Bronchial epithelial cell (primary cell): Measurements from ENCODE around the gene LTB4R. TPM values are rescaled to one million over a fixed set of nuclear protein-coding genes. Genes with fewer than 3 reads are reported as not detected.

Experiments
- DNase-seq: peaks from one replicate; pipeline ENCODE4 v3.0.0-alpha.2; 2010; ENCODE audit warnings: low read depth
- FAIRE-seq: peaks from 2 replicates; lab custom pipeline; 2011; peaks lifted over from hg19 to GRCh38; lab: Jason Lieb, UNC
- H3K27me3 ChIP-seq: 2 replicates; pipeline ENCODE4 v1.5.1; 2011; ENCODE audit warnings: low read length; ENCODE audit not compliant: control insufficient read depth, insufficient read depth
- H3K36me3 ChIP-seq: 2 replicates; pipeline ENCODE4 v1.5.1; 2011; ENCODE audit warnings: low read length; ENCODE audit not compliant: control insufficient read depth, insufficient read depth
- H3K4me3 ChIP-seq: 2 replicates; pipeline ENCODE4 v1.5.1; 2011; ENCODE audit warnings: mild to moderate bottlenecking, low read depth, low read length, control low read depth
- CTCF ChIP-seq: IDR thresholded peaks from 2 replicates; pipeline ENCODE4 v1.5.1; 2011; ENCODE audit warnings: mild to moderate bottlenecking, moderate library complexity, low read length, control low read depth, inconsistent platforms; ENCODE audit not compliant: insufficient read depth, severe bottlenecking
- total RNA-seq: library from RNA; depleted of rRNA; stranded (reverse); fragments of >200 nt; gene quantifications from 2 replicates; pipeline ENCODE4 v1.2.1, GENCODE V29; 2014

LTB4R gene
- total RNA-seq, 1 donor from 2014 or later = 3.7 TPM

DNA sequence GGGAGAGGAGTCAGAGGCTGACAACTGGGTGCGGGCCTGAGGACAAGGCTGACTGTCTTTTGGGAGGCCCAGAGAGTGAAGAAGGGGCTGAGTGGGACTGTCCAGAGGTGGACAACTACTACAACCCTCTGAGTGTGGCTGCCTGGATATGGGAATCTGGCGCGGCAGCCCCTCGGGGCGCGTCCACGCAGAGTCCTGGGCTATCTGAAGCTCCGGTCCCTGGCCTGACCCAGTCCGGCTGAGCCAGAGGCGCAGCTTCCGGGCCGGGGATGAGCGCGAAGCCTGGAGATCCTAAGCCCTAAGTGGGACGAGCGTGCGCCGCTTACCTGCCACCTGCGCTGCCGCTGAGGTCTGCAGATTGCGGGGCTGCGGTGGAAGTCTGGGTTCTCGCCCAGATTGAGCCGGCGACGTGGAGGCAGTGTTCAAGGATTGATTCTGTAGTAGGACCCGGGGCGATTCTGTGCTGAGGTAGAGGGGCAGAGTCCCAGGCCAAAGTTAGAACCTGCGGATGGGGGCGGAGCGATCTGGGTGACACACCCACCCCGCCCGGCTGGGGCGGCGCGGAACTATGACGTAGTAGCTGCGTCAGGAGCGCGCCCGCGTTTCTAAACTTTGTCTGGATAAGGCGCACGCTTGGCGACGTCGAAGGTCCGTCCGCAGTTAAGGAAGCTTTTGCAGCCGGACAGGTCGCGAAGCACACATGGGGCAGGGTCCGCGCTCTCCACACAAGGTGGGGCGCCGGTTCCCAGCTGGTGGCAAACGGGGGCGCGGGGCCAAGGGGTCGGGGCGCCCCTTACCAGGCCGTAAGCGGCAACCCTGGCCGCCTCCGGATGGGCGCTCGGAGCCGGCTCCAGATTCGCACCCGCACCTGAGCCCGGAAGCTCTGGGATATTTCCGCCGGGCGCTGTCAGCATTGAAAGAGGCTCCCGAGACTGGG lies 11.8 kb upstream of the LTB4R start, which contains the start of the genes DHRS1 and NOP9:
DHRS1 (minus strand) TSS at position 526 of the 937 bp plus-strand sequence. CDS start 674 bp downstream, outside the sequence.
NOP9 (plus strand) TSS at position 596 of the 937 bp plus-strand sequence; CDS start at position 701, 105 bp downstream.
- DNase-seq (peak; percentile 80), FAIRE-seq (no peak)
- H3K27me3 ChIP-seq = no peaks in the 10 kb centered on the region
- H3K36me3 ChIP-seq = peaks cover 28% of the 10 kb centered on the region
- H3K4me3 ChIP-seq = peak within 1 kb of the TSS; percentile 73
- no peak for TF ChIP-seq CTCF

- Histone ChIP-seq H3K27me3 (no peaks in the 10 kb centered on the region), H3K4me3 (peak overlapping the region; percentile 73), H3K36me3 (peaks cover 33% of the 10 kb centered on the region)
- FAIRE-seq (no peak), DNase-seq (no peak)
- no peak for TF ChIP-seq CTCF
Observed at GRCh38 chr14:24300326-24300980, 10.8 kb upstream of the LTB4R start.

- H3K36me3 ChIP-seq = peaks cover 33% of the 10 kb centered on the region
- no peaks in the 10 kb centered on the region for H3K27me3 ChIP-seq
- FAIRE-seq (no peak), DNase-seq (no peak)
- TF ChIP-seq CTCF = no peak
- H3K4me3 ChIP-seq = no peak overlapping the region
Observed at GRCh38 chr14:24304019-24304387, 7.3 kb upstream of the LTB4R start.

GRCh38 chr14:24307156-24307574 lies 4.1 kb upstream of the LTB4R start:
- Histone ChIP-seq H3K27me3 (no peaks in the 10 kb centered on the region), H3K36me3 (peaks cover 29% of the 10 kb centered on the region), H3K4me3 (no peak overlapping the region)
- FAIRE-seq = no peak
- no peak for DNase-seq
- TF ChIP-seq CTCF = no peak

DNA sequence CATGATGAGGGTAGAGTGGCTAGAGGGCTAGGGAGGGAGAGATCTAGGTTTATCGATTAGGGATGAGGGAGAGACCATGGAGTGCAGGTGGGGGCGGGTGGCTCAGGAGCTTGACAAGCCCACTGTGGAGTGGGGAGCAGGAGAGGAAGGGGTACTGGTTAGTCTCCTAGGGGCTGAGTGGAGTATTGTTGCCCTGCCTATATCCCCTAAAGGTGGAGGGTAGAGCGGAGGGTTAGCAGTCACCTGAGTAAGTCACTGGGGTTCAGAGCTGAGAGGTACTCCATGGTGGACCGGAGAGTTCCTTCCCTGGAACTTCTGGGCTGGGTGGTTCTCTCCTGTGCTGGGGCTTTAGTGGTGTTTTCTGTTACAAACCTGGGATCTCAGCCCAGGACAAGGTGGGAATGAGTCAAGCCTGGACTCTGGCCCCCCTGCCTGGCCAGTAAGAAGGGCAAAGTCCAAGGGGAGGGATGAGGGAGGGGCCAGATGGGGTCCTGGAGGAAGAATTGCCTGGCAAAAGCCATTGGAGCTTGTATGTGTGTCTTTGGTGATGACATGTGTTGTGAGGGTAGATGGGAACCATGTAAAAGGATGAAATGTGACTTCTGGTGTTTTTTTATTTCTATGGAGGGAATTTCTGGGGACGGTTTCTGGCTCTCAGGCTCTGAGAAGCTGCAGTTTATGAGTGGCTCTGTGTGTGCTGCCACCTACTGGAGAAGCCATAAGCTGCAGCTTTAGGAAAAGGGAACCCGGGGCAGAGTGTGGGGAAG lies 3.5 kb upstream of the LTB4R start, which contains the start of gene CIDEB:
CIDEB (minus strand) TSS at position 403 of the 767 bp plus-strand sequence; CDS start at position 284, 119 bp downstream.
- no peaks in the 10 kb centered on the region for H3K27me3 ChIP-seq
- H3K4me3 ChIP-seq = no peak within 1 kb of the TSS
- H3K36me3 ChIP-seq = peaks cover 24% of the 10 kb centered on the region
- FAIRE-seq (no peak), DNase-seq (peak; percentile 40)
- peak; percentile 90 for TF ChIP-seq CTCF
